GM12891 (cell line): ENCODE results near the gene CHST6.

Experiments
- POLR2A ChIP-seq: IDR thresholded peaks from 2 replicates; pipeline ENCODE4 v1.6.1; 2011; ENCODE audit warnings: low read depth, low read length, control low read depth
- POLR2AphosphoS5 ChIP-seq: IDR thresholded peaks from 2 replicates; pipeline ENCODE4 v1.6.1; 2011; ENCODE audit warnings: low read depth, low read length, control low read depth

DNA sequence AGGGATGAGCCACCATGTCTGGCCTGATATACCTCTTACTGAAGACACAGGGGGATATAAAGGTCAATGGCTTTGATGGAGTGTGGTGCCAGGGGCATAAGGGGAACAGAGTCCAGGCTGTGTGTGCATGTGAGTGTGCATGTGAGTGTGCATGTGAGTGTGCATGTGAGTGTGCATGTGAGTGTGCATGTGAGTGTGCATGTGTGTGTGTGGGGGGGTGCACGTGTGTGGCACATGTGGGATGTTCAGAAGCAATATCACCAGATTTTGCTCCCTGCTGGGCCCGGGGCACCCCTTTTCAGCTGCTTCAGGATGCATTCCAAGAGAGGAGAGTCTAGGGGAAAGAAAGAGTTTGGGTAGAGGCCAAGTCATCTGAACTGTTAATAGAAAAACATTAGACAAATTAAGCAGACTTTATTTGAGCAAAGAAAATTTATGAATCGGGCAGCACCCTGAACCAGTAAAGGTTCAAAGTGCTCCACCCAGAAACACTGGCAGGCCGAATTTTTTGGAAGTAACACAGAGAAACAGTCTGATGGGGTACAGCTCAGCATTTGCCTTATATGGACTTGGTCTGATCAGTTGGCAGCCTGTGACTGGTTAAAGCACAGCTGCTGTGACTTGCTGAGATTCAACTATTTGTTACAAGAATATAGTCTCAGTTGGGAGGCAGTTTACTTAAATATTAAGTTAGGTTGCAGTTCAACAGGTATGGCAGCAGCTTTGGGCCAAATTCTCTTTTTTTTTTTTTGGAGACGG is 31.0 kb upstream of the CHST6 start:
- no peak for TF ChIP-seq POLR2AphosphoS5
- no peak for TF ChIP-seq POLR2A
